HepG2 (cell line): ENCODE data around the gene CELF4. TPM values are rescaled to one million over a fixed set of nuclear protein-coding genes. Genes with fewer than 3 reads are reported as not detected.

ENCODE experiments used
- ATAC-seq: fragments of 200-7000 bp; cut with Tn5 transposase; 3 replicates; pipeline ENCODE4 v1.9.1; 2020; ENCODE audit warnings: mild to moderate bottlenecking, moderate library complexity
- BruUV-seq: library from RNA; stranded (reverse); fragments of 400-500 nt; replicated peaks from 2 replicates; lab custom pipeline; 2021; lab: Mats Ljungman, UMichigan
- CTCF ChIA-PET: fragments of 300-600 bp; formaldehyde crosslinking; extraction: SDS; loops from one replicate; lab custom pipeline; 2021; ENCODE audit warnings: low total read pairs, inconsistent platforms, low intra/inter-chr PET ratio; lab: Yijun Ruan, JAX
- POLR2A ChIA-PET: fragments of 350-600 bp; sonication (Branson Sonifier 250); formaldehyde crosslinking; loops from one replicate; lab custom pipeline; 2020; ENCODE audit warnings: antibody characterized with exemption, inconsistent platforms; lab: Yijun Ruan, JAX
- DNase-seq: peaks from one replicate; pipeline ENCODE4 v3.0.0-alpha.2; 2015; ENCODE audit warnings: low spot score
- FAIRE-seq: peaks from 3 replicates; lab custom pipeline; 2011; peaks lifted over from hg19 to GRCh38; lab: Jason Lieb, UNC
- H2AFZ ChIP-seq: one replicate; pipeline ENCODE4 v1.6.1; 2011; ENCODE audit warnings: low read length, inconsistent platforms
- H3K27ac ChIP-seq: fragments of 300-600 bp; 3 replicates; pipeline ENCODE4 v1.8.0; 2011; ENCODE audit warnings: mixed run types, mild to moderate bottlenecking, mixed read lengths, low read length, inconsistent platforms; ENCODE audit not compliant: insufficient read depth; ENCODE audit errors: extremely low read length
- H3K27me3 ChIP-seq, 2 experiments: fragments of 200-600 bp in 1 of 2; 2 replicates in 1 of 2; 3 replicates in 1 of 2; pipeline versions ENCODE4 v1.6.0 to v1.8.0; 2011; ENCODE audit warnings: low read length in 2 of 2, mild to moderate bottlenecking in 2 of 2, moderate library complexity in 2 of 2, inconsistent platforms in 1 of 2; ENCODE audit not compliant: insufficient read depth in 2 of 2, control insufficient read depth in 1 of 2
- H3K36me3 ChIP-seq, 2 experiments: fragments of 200-600 bp in 1 of 2; replicated peaks in 1 of 2; 2 replicates in 1 of 2; 3 replicates in 1 of 2; pipeline versions ENCODE4 v1.5.1 to v1.8.0; 2011; ENCODE audit warnings: low read length in 2 of 2, inconsistent platforms in 1 of 2; ENCODE audit not compliant: insufficient read depth in 2 of 2, control insufficient read depth in 1 of 2
- H3K4me1 ChIP-seq: 2 replicates; pipeline ENCODE4 v1.5.1; 2012; ENCODE audit warnings: low read length, inconsistent platforms; ENCODE audit not compliant: insufficient read depth
- H3K4me2 ChIP-seq: 2 replicates; pipeline ENCODE4 v1.6.0; 2011; ENCODE audit warnings: low read depth, low read length, inconsistent platforms
- H3K4me3 ChIP-seq, 3 experiments: fragments of 200-600 bp in 1 of 3; sonication (generic), shearing (Covaris generic) in 1 of 3; replicated peaks in 1 of 3; 2 replicates each; pipeline ENCODE4 v1.5.1; 2011 to 2016; ENCODE audit warnings: low read length in 3 of 3, inconsistent platforms in 2 of 3, low read depth in 2 of 3, mild to moderate bottlenecking in 2 of 3, control low read depth in 1 of 3, mixed read lengths in 1 of 3; ENCODE audit not compliant: insufficient read depth in 1 of 3
- H3K79me2 ChIP-seq: one replicate; pipeline ENCODE4 v1.6.1; 2011; ENCODE audit warnings: low read length, inconsistent platforms; ENCODE audit not compliant: insufficient read depth
- H3K9ac ChIP-seq: 2 replicates; pipeline ENCODE4 v1.6.0; 2011; ENCODE audit warnings: mild to moderate bottlenecking, low read depth, low read length, inconsistent platforms; ENCODE audit not compliant: insufficient read depth
- H3K9me3 ChIP-seq: 2 replicates; pipeline ENCODE4 v1.5.1; 2012; ENCODE audit warnings: mild to moderate bottlenecking, low read length
- H4K20me1 ChIP-seq: 2 replicates; pipeline ENCODE4 v1.6.0; 2011; ENCODE audit warnings: inconsistent platforms, mild to moderate bottlenecking, low read length, moderate library complexity; ENCODE audit not compliant: insufficient read depth
- CREBL2 ChIP-seq: sonication (generic); formaldehyde crosslinking; IDR thresholded peaks from 2 replicates; pipeline ENCODE4 v1.8.1; 2023; ENCODE audit warnings: missing genetic modification reagents, mild to moderate bottlenecking, borderline replicate concordance
- MTA1 ChIP-seq: sonication (generic); formaldehyde crosslinking; IDR thresholded peaks from 2 replicates; pipeline ENCODE4 v1.4.0; 2020; ENCODE audit warnings: missing genetic modification reagents, mild to moderate bottlenecking, borderline replicate concordance
- NR0B2 ChIP-seq: sonication (generic); formaldehyde crosslinking; IDR thresholded peaks from 2 replicates; pipeline ENCODE4 v1.4.0; 2020; ENCODE audit warnings: mild to moderate bottlenecking, missing genetic modification reagents
- NR2C2 ChIP-seq: sonication (generic); formaldehyde crosslinking; IDR thresholded peaks from 2 replicates; pipeline ENCODE4 v1.4.0; 2020; ENCODE audit warnings: missing genetic modification reagents, mild to moderate bottlenecking, moderate library complexity, borderline replicate concordance
- PBX2 ChIP-seq: IDR thresholded peaks from 2 replicates; pipeline ENCODE4 v1.6.1; 2016; ENCODE audit warnings: control low read depth
- POLR2A ChIP-seq, 2 experiments: IDR thresholded peaks; 2 replicates each; pipeline ENCODE4 v1.6.1; 2011; ENCODE audit warnings: low read depth in 2 of 2, low read length in 2 of 2, mild to moderate bottlenecking in 1 of 2, moderate library complexity in 1 of 2; ENCODE audit not compliant: insufficient read depth in 1 of 2
- ZNF275 ChIP-seq: sonication (generic); formaldehyde crosslinking; IDR thresholded peaks from 2 replicates; pipeline ENCODE4 v1.8.0; 2022; ENCODE audit warnings: missing genetic modification reagents, mild to moderate bottlenecking, inconsistent platforms, borderline replicate concordance
- ZNF484 ChIP-seq: sonication (generic); formaldehyde crosslinking; IDR thresholded peaks from 2 replicates; pipeline ENCODE4 v1.5.1; 2020; ENCODE audit warnings: mild to moderate bottlenecking, low read depth, missing genetic modification reagents, borderline replicate concordance
- ZNF619 ChIP-seq: sonication (generic); formaldehyde crosslinking; IDR thresholded peaks from 2 replicates; pipeline ENCODE4 v1.4.0; 2020; ENCODE audit warnings: mild to moderate bottlenecking, missing genetic modification reagents
- WGBS: methylation state at CpG from one replicate; pipeline ENCODE4 v1.1.6; 2017; ENCODE audit warnings: low lambda C conversion rate; 5-methylcytosine and 5-hydroxymethylcytosine counted together
- in situ Hi-C: cut with HindIII; loops from 2 replicates; pipeline ENCODE4 v1.10.0; 2017; ENCODE audit warnings: low pct_unique_long_range_greater_than_20kb; ENCODE audit not compliant: extremely low pct_ligation_motif_present
- intact Hi-C: fragments of 100-400 bp; cut with micrococcal nuclease; formaldehyde crosslinking; loops from one replicate; pipeline ENCODE4 v1.10.0; 2022; ENCODE audit not compliant: unreplicated experiment
- polyA plus RNA-seq, 8 experiments: library from polyadenylated mRNA; depleted of rRNA in 3 of 8; stranded (reverse) in 7 of 8; unstranded in 1 of 8; fragments of >200 nt; fragmentation: Illumina TruSeq in 4 of 8; extraction: Trizol in 4 of 8; gene quantifications; 2 replicates each; pipeline versions ENCODE4 v1.2.1 to v1.2.3, GENCODE V29; 2011 to 2016; ENCODE audit warnings: low read depth in 4 of 8, missing spikeins in 1 of 8, mixed read lengths in 1 of 8; ENCODE audit not compliant: insufficient read depth in 1 of 8
- total RNA-seq, 5 experiments: library from RNA; depleted of rRNA; stranded (reverse); fragments of >200 nt; fragmentation: Illumina TruSeq; extraction: Trizol; gene quantifications; 2 replicates each; pipeline ENCODE4 v1.2.3, GENCODE V29; 2016; ENCODE audit warnings: low read depth in 1 of 5

The CELF4 gene
- total and polyA plus RNA-seq, 2 of the 13 experiments (the other 11 are each of a cell fraction or from before 2014, with no cell fraction given): not detected

GRCh38 chr18:37242826-37243560 lies 322.6 kb downstream of the CELF4 start:
- Histone ChIP-seq H3K9me3 (no peaks in the 10 kb centered on the region), H3K27ac (no peak overlapping the region), H3K9ac (no peak overlapping the region), H3K36me3 (no peaks in the 10 kb centered on the region), H3K4me1 (no peaks in the 10 kb centered on the region), H3K79me2 (no peaks in the 10 kb centered on the region), H3K4me2 (no peak overlapping the region), H3K4me3 (no peak overlapping the region), H3K27me3 (no peaks in the 10 kb centered on the region; a peak in 1 of 5 replicates), H4K20me1 (no peaks in the 10 kb centered on the region), H2AFZ (no peak overlapping the region)
- in situ Hi-C loops: no loop called here
- no peak for TF ChIP-seq CREBL2 (CRISPR knock-in tag)
- TF ChIP-seq NR2C2 (CRISPR knock-in tag): no peak
- TF ChIP-seq NR0B2 (CRISPR knock-in tag): no peak
- TF ChIP-seq ZNF484 (CRISPR knock-in tag): no peak
- no peak for TF ChIP-seq POLR2A (IDR thresholded peaks at IDR 0.05; ENCODE audit: insufficient read depth in 1 of 2, low read depth in 2 of 2, low read length in 2 of 2)
- TF ChIP-seq ZNF619 (CRISPR knock-in tag): no peak
- no peak for TF ChIP-seq PBX2
- TF ChIP-seq ZNF275 (CRISPR knock-in tag): no peak
- no peak for TF ChIP-seq MTA1
- no peak for ATAC-seq
- WGBS: 8% methylated on average over 4 of the region's 4 CpGs
- ChIA-PET CTCF (no interaction called here), POLR2A (no interaction called here)
- no TSS peak for BruUV-seq
- no peak for FAIRE-seq
- intact Hi-C loops: no loop called here
- DNase-seq: no peak
